ENCODE results near the gene IGSF21.

- TF ChIP-seq, protein P1, sequence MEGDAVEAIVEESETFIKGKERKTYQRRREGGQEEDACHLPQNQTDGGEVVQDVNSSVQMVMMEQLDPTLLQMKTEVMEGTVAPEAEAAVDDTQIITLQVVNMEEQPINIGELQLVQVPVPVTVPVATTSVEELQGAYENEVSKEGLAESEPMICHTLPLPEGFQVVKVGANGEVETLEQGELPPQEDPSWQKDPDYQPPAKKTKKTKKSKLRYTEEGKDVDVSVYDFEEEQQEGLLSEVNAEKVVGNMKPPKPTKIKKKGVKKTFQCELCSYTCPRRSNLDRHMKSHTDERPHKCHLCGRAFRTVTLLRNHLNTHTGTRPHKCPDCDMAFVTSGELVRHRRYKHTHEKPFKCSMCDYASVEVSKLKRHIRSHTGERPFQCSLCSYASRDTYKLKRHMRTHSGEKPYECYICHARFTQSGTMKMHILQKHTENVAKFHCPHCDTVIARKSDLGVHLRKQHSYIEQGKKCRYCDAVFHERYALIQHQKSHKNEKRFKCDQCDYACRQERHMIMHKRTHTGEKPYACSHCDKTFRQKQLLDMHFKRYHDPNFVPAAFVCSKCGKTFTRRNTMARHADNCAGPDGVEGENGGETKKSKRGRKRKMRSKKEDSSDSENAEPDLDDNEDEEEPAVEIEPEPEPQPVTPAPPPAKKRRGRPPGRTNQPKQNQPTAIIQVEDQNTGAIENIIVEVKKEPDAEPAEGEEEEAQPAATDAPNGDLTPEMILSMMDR (optimal IDR thresholded peaks at IDR 0.05 in 1 of 3, IDR thresholded peaks at IDR 0.05 in 1 of 3, conservative IDR thresholded peaks at IDR 0.05 in 1 of 3; ENCODE audit: extremely low read depth in 1 of 3, insufficient read depth in 2 of 3, low read length in 3 of 3) = no peak
- no peak for TF ChIP-seq EZH2 (IDR thresholded peaks at IDR 0.05; ENCODE audit: low read length)
Observed at GRCh38 chr1:18141661-18142060, 34.1 kb downstream of the IGSF21 start.

All from keratinocyte (primary cell).